Cortex of kidney (tissue), 1 donor: ENCODE measurements around the gene OR1K1.
"Not testable (repeated sequence)": the region's sequence is repeated elsewhere in the genome, so short reads cannot be mapped to it uniquely, and the experiment has no call there.

ENCODE experiments used
- DNase-seq: peaks from one replicate; lab custom pipeline; 2025; lab: John Stamatoyannopoulos, UW

The OR1K1 gene

DNA sequence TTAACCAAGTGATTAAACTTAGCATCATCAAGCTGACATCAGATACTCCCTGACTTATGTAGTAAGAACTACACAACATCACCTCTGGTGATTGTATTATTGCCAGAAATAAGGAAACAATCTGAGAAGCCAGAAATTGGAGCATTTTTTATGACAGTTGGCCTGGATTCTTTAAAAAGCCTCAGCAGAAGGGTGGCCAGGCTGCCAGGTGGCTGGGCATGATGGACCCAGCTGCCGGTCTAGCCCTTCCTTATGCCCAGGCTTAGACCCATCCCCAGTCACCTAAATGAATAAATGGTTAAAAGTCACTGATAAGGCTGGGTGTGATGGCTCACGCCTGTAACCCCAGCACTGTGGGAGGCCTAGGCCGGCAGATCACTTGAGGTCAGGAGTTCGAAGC, 12.8 kb downstream of the OR1K1 start:
- no peak for DNase-seq

DNA sequence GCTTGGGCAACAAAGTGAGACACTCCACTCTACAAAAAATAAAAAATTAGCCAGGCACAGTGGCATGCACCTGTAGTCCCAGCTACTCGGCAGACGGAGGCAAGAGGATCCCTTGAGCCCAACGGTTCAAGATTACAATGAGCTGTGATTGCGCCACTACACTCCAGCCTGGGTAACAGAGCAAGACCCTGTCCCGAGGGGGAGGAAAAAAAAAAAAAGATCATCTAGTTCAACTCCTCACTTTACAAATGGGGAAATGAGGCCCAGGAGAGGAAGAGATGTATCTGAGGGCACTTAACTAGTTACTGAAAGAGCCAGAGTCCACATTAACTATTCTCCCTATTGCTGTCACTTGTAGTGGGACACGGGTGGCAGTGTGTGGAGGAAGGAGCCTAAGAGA, 14.6 kb downstream of the OR1K1 start:
- no peak for DNase-seq

GRCh38 chr9:122815544-122815943, 15.6 kb downstream of the OR1K1 start:
- DNase-seq = no peak

DNA sequence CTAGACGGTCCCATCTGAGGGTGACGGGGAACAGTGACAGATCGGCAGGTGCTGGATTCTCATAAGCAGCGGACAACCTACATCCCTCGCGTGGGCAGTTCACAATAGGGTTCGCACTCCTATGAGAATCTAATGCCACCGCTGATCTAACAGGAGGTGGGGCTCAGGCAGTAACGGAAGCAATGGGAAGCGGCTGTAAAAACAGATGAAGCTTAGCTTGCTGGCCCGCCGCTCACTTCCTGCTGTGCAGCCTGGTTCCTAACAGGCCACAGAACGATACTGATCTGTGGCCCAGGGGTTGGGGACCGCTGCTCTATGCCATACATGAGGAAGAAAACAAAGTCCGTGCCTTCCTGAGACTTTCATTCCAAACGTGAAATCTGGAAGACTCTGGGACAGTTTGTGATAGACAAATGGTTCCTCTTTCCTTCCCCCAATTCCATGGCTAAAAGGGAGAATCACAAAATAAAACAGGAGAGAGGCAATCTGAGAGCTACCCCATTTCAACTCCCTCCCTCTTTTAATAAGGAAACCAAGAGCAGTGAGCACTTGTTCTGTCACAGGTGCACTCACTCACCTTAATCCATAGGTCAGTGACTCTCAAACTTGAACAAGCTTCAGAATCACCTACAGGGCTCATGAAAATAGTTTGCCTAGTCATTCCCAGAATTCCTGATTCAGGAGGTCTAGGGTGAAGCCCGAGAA, 16.4 kb downstream of the OR1K1 start:
- DNase-seq = no peak

GRCh38 chr9:122819326-122819725, 19.4 kb downstream of the OR1K1 start:
- DNase-seq = no peak

DNA sequence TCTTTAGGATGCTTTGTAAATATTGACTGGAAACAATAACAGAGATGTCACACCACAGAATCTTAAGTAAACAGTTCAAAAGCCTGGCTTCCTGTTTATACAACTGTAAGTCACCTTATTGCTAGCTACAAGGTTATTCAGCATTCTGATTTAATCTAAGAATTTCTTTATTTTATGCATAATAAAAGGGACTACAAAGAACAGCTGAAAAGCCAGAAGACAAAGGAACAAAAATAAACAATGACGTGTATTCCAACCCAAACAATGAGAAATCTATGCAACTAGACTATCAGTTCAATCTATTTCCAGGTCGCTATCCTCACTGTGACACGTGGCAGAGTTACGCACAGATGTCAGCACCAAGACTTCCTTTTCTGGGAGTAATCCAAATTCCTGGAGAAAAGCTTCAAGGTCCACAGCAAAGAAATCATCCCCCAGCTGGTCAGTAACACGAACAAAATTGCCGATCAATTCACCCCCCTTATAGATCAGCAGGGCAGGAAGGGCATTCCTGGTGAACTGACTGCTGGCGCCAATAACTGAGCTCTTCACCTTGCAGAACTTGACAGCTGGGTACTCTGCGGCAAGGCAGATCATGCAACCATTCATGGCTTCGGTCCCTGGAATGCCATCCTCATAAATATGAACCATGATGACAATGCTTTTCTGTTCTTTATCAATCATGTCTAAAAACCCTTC, 20.0 kb downstream of the OR1K1 start:
- DNase-seq = no peak

DNA sequence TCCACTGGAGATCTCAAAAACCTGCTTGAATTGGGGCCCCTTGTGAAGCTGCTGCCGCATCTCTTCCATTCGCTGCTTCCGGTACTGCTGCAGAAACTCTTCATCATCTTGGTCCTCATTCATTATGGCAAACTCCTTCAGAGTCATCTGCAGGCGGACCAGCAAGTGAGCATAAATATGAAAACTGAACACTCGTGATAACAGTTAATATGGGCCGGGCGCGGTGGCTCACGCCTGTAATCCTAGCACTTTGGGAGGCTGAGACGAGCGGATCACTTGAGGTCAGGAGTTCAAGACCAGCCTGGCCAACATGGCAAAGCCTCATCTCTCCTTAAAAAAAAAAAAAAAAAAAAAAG, 20.5 kb downstream of the OR1K1 start:
- no peak for DNase-seq

DNA sequence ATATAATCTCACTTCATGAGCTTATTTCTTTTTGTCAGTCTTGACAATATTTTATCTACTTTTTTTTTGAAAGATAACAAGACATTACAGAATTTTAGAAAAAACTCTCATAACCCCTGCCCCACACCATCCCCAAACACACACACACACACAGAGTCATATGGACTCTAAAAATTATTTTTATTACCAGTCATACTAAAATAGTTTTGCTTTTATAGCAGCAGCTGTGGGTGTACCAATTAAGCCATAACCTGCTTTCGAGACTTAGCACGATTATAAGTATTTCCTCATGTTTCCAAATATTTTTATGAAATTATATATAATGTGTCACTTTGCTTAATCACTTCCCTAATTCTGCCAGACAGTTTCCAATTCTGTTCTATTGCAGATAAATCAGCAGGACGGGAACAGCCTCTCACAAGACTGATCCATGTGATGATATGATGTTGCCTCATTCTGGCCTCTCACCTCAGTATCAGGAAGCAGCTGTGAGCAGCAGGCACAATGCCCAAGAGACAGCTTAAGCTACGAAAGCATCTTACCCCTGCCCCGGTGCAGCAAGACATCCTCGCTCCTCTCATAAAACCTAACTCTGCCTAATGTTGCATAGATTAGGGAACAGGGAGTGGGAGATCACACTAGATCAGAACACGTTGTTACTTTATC, 21.5 kb downstream of the OR1K1 start:
- no peak for DNase-seq

GRCh38 chr9:122822056-122822455, 22.1 kb downstream of the OR1K1 start:
- no peak for DNase-seq

GRCh38 chr9:122822938-122823337, 23.0 kb downstream of the OR1K1 start:
- no peak for DNase-seq

DNA sequence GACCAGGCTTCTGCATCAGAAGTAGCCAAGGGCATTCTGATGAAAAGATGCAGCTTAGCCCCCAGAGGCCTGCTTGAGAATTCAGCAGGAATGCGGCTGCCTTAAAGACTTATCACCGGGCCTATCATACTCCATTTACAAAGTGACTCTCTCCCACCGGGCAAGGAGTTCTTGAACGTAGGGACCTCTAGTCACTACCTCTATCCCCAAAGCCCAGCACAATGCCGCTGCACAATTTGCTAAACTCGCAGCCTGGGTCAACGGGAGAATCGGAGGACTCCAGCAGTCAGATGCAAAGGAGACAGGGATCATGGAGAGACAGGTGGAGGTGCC, 27.8 kb downstream of the OR1K1 start:
- DNase-seq = no peak

DNA sequence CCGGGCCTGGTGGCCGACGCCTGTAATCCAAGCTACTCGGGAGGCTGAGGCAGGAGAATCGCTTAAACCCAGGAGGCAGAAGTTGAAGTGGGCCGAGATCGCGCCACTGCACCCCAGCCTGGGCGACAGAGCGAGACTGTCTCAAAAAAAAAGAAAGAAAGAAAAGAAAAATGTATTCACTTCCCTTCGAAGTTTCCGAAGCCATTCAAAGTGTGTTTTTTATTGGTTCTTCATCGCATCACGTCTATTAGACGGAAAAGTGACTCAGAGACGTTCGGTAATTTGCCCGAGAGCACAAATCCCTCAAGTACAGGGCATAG, 29.0 kb downstream of the OR1K1 start:
- not testable (repeated sequence) for DNase-seq

DNA sequence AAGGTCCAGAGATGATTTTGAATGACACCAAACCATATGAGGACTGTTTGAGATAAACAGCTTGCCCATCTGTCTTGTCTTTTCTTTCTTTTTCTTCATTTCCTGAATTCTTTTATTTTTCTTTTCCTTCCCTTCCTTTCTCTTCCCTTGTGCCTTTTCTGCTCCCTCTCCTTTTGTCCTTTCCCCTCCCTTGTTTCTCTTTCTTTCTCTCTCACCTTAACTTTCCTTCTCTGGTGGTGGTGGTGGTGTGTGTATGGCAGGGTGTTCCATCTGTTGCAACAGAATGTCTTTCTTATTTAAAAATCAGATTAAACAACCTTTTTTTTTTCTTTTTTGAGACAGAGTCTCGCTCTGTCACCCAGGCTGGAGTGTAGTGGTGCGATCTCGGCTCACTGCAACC, 32.3 kb downstream of the OR1K1 start:
- no peak for DNase-seq

DNA sequence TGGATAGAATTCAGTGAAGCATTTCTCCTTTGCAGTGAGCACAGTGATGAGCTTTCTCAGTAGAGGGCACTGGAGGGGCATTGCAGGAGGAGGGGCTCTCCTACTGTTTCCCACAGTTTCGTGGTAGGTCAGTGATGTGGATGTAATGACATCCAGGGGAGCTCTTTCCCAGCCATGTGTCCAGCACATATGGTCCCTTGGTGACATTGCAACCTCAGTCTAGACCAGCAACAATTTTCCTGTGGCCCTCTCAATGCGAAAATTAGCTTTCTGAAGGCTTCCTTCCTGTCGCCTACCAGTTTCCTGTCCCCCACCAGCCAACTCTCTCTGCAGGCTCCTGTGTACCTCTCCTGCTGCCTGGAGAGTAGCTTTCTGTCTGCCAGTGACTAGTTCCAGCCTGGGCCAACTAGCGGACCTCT, 35.4 kb downstream of the OR1K1 start:
- no peak for DNase-seq

DNA sequence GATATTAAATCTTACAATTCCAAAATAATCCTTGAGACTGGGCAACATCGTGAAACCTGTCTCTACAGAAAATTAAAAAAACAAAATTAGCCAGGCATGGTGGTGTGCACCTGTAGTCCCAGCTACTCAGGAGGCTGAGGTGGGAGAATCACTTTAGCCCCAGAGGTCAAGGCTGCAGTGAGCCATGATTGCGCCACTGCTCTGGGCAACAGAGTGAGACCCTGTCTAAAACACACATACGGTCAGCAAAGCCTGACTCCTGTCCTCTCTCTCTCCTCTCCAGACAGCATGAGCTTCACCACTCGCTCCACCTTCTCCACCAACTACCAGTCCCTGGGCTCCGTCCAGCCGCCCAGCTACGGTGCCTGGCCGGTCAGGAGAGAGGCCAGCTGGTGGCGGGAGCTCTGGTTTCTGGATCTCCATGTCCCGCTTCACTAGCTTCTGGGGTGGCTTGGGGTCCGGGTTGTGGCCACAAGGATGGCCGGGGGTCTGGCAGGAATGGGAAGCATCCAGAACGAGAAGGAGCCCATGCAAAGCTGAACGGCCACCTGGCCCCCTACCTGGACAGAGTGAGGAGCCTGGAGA, 37.4 kb downstream of the OR1K1 start:
- no peak for DNase-seq

DNA sequence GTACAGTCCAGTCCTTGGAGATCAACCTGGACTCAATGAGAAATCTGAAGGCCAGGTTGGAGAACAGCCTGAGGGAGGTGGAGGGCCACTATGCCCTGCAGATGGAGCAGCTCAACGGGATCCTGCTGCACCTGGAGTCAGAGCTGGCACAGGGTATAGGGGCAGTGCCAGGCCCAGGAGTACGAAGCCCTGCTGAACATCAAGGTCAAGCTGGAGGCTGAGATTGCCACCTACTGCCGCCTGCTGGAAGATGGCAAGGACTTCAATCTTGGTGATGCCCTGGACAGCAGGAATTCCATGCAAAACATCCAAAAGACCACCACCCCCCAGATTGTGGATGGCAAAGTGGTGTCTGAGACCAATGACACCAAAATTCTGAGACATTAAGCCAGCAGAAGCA, 38.5 kb downstream of the OR1K1 start:
- not testable (repeated sequence) for DNase-seq

DNA sequence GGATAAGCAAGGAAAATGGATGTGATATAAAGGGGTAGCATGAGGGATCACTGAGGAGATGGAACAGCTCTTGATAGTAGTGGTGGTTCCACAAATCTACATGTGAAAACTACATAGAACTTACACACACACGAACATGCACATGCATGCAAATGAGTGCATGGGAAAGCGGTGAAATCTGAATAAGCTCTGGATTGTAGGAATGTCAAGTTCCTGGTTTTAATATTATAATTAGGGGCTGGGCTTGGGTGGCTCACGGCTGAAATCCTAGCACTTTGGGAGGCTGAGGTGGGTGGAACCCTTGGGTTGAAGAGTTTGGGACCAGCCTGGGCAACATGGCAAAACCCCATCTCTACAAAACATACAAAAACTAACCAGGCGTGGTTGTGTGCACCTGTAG, 41.6 kb downstream of the OR1K1 start:
- DNase-seq = no peak

- no peak for DNase-seq
Observed at GRCh38 chr9:122844137-122844536, 44.2 kb downstream of the OR1K1 start.

- DNase-seq = no peak
Observed at GRCh38 chr9:122845116-122845515, 45.2 kb downstream of the OR1K1 start.

GRCh38 chr9:122846371-122846940, 46.5 kb downstream of the OR1K1 start:
- DNase-seq = no peak

DNA sequence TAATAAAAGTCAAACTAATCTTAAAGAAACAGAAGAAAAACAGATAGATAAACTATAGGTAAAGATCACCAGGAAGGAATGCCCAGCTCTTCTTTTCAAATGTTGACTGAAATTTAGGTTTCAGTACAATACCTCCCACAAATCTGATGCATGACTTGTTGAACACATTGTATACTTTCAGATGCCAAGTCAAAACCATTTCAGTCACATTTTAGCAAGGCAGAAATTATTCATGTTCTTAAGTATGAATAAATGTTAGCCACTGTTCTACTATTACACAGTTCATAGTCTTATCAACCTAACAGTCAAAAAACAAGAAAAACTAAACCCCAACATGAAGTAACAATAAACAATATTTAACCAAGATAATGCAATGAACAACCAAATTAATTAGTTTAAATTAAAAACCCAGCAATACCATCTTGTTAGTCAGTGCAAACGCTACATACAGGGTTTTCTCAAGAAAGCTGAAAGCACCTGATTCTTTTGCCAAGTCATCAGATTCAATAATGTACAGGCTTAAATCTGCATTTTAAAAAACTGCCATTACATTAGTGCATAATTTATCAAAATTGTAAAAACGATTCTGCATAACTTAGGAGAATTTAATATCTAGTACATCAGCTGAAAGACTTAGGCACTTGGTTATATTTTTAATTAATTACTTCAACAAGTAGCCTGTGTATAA, 48.5 kb downstream of the OR1K1 start:
- DNase-seq = no peak
